ENCODE measurements around the gene ATP8B3.

Gene ATP8B3

GRCh38 chr19:1811942-1812425 lies at the start of gene ATP8B3:
TSS of gene ATP8B3 (minus strand) at chr19:1812276. CDS start at chr19:1811736, 540 bp downstream.
- DNase-seq (ENCODE audit: low read depth in 2 of 2) = no peak

GRCh38 chr19:1861599-1862031 lies 49.5 kb upstream of the ATP8B3 start:
- no peak for DNase-seq (ENCODE audit: low read depth in 2 of 2)

GRCh38 chr19:1860821-1861598 lies 48.9 kb upstream of the ATP8B3 start:
- DNase-seq (ENCODE audit: low read depth in 2 of 2) = no peak

GRCh38 chr19:1860042-1860775 lies 48.1 kb upstream of the ATP8B3 start:
- no peak for DNase-seq (ENCODE audit: low read depth in 2 of 2)

- DNase-seq (ENCODE audit: low read depth in 2 of 2) = no peak
Measured at GRCh38 chr19:1859331-1859781, 47.3 kb upstream of the ATP8B3 start.

GRCh38 chr19:1858412-1859081 lies 46.5 kb upstream of the ATP8B3 start:
- DNase-seq (ENCODE audit: low read depth in 2 of 2) = no peak

GRCh38 chr19:1857648-1858326 lies 45.7 kb upstream of the ATP8B3 start:
- no peak for DNase-seq (ENCODE audit: low read depth in 2 of 2)

- DNase-seq (ENCODE audit: low read depth in 2 of 2) = no peak
Measured at GRCh38 chr19:1856698-1857603, 44.9 kb upstream of the ATP8B3 start.

- no peak for DNase-seq (ENCODE audit: low read depth in 2 of 2)
Measured at GRCh38 chr19:1856345-1856697, 44.2 kb upstream of the ATP8B3 start.

- no peak for DNase-seq (ENCODE audit: low read depth in 2 of 2)
Measured at GRCh38 chr19:1855828-1856255, 43.8 kb upstream of the ATP8B3 start.

- peak; percentile 53 to 54 for DNase-seq (ENCODE audit: low read depth in 2 of 2)
Measured at GRCh38 chr19:1855040-1855827, 43.2 kb upstream of the ATP8B3 start.

- DNase-seq (ENCODE audit: low read depth in 2 of 2) = no peak
Measured at GRCh38 chr19:1854542-1855039, 42.5 kb upstream of the ATP8B3 start.

GRCh38 chr19:1854039-1854541 lies 42.0 kb upstream of the ATP8B3 start:
- DNase-seq (ENCODE audit: low read depth in 2 of 2) = no peak

- DNase-seq (ENCODE audit: low read depth in 2 of 2) = peak; percentile 54 to 62
Measured at GRCh38 chr19:1853295-1854038, 41.4 kb upstream of the ATP8B3 start.

- no peak for DNase-seq (ENCODE audit: low read depth in 2 of 2)
Measured at GRCh38 chr19:1852581-1853128, 40.6 kb upstream of the ATP8B3 start.

GRCh38 chr19:1851654-1852580 lies 39.8 kb upstream of the ATP8B3 start:
- DNase-seq (ENCODE audit: low read depth in 2 of 2) = no peak

Measured in stimulated activated CD8-positive, alpha-beta memory T cell treated with anti-CD3 and anti-CD28 coated beads, Interleukin-7, amount 100 ng/mL, for 1 hour (primary cell).